B cell (primary cell): ENCODE data around the gene CCDC106. TPM values are rescaled to one million over a fixed set of nuclear protein-coding genes. Genes with fewer than 3 reads are reported as not detected.

Experiments
- ATAC-seq: fragments of 200-7000 bp; cut with Tn5 transposase; one replicate; pipeline ENCODE4 v1.10.0; 2021; ENCODE audit warnings: low read depth, mild to moderate bottlenecking, moderate number of reproducible peaks, moderate library complexity
- CTCF ChIA-PET: fragments of 350-600 bp; sonication (Branson Sonifier 250); formaldehyde crosslinking; loops from one replicate; lab custom pipeline; 2021; ENCODE audit warnings: antibody characterized with exemption, inconsistent platforms; lab: Charles Lee
- POLR2A ChIA-PET: fragments of 350-600 bp; sonication (Branson Sonifier 250); formaldehyde crosslinking; loops from one replicate; lab custom pipeline; 2021; ENCODE audit warnings: antibody characterized with exemption; lab: Charles Lee
- DNase-seq: peaks from one replicate; pipeline ENCODE4 v3.0.0; 2013
- H2AFZ ChIP-seq: 2 replicates; pipeline ENCODE4 v1.6.1; 2012; ENCODE audit warnings: mild to moderate bottlenecking, low read depth, low read length; ENCODE audit not compliant: insufficient read depth, poor library complexity, severe bottlenecking
- H3K27ac ChIP-seq, 2 donors: 1 replicate in 1 of 2; 2 replicates in 1 of 2; pipeline ENCODE4 v1.5.1; 2012 to 2013; ENCODE audit warnings: low read length in 2 of 2, mild to moderate bottlenecking in 2 of 2, moderate library complexity in 1 of 2
- H3K27me3 ChIP-seq, 4 experiments: fragments of 200-600 bp in 1 of 4; sonication (generic) in 1 of 4; replicated peaks in 1 of 4; 1 replicate in 2 of 4; 2 replicates in 2 of 4; pipeline versions ENCODE4 v1.6.1 to v1.7.0; 2013 to 2016; ENCODE audit warnings: low read length in 3 of 4, mild to moderate bottlenecking in 2 of 4, mixed read lengths in 1 of 4, moderate library complexity in 1 of 4; ENCODE audit not compliant: insufficient read depth in 4 of 4, control insufficient read depth in 3 of 4; ENCODE audit errors: control extremely low read depth in 1 of 4
- H3K36me3 ChIP-seq, 2 experiments: replicated peaks in 1 of 2; 1 replicate in 1 of 2; 2 replicates in 1 of 2; pipeline versions ENCODE4 v1.6.1 to v1.7.1; 2013; ENCODE audit warnings: low read length in 1 of 2; ENCODE audit not compliant: insufficient read depth in 2 of 2, control insufficient read depth in 1 of 2; ENCODE audit errors: control extremely low read depth in 1 of 2, extremely low read depth in 1 of 2
- H3K4me1 ChIP-seq, 2 donors: fragments of 200-600 bp in 1 of 2; sonication (generic) in 1 of 2; 1 replicate in 1 of 2; 2 replicates in 1 of 2; pipeline versions ENCODE4 v1.5.1 to v1.6.1; 2013 to 2017; ENCODE audit warnings: low read length in 2 of 2; ENCODE audit not compliant: control insufficient read depth in 2 of 2, insufficient read depth in 2 of 2
- H3K4me2 ChIP-seq: replicated peaks from 2 replicates; pipeline ENCODE3; 2012; ENCODE audit warnings: mild to moderate bottlenecking, low read depth, low read length; ENCODE audit not compliant: poor library complexity, severe bottlenecking
- H3K4me3 ChIP-seq, 5 experiments: fragments of 200-600 bp in 1 of 5; sonication (generic) in 1 of 5; 1 replicate in 3 of 5; 2 replicates in 2 of 5; pipeline versions ENCODE4 v1.5.1 to v1.7.0; 2011 to 2016; ENCODE audit warnings: low read length in 4 of 5, mild to moderate bottlenecking in 4 of 5, low read depth in 2 of 5, control low read depth in 1 of 5, moderate library complexity in 1 of 5; ENCODE audit not compliant: insufficient read depth in 1 of 5; ENCODE audit errors: control extremely low read depth in 1 of 5, extremely low read depth in 1 of 5
- H3K79me2 ChIP-seq: fragments of 200-600 bp; sonication (generic); one replicate; pipeline ENCODE4 v1.6.0; 2016; ENCODE audit warnings: low read length; ENCODE audit not compliant: control insufficient read depth, insufficient read depth
- H3K9ac ChIP-seq: fragments of 200-600 bp; sonication (generic); 2 replicates; pipeline ENCODE4 v1.6.1; 2017; ENCODE audit warnings: mild to moderate bottlenecking, low read length, moderate library complexity
- H3K9me3 ChIP-seq, 3 donors: one replicate each; pipeline versions ENCODE4 v1.6.1 to v1.7.1; 2013; ENCODE audit warnings: low read length in 2 of 3; ENCODE audit not compliant: control insufficient read depth in 2 of 3, insufficient read depth in 1 of 3; ENCODE audit errors: control extremely low read depth in 1 of 3
- H4K20me1 ChIP-seq: 2 replicates; pipeline ENCODE4 v1.6.0; 2012; ENCODE audit warnings: mild to moderate bottlenecking, low read length; ENCODE audit not compliant: insufficient read depth, control insufficient read depth, poor library complexity, severe bottlenecking
- H3K27ac Mint-ChIP-seq: one replicate; pipeline ENCODE4 v1.8.0; 2021; ENCODE audit warnings: mixed read lengths
- H3K27me3 Mint-ChIP-seq: one replicate; pipeline ENCODE4 v1.8.0; 2021; ENCODE audit warnings: mixed read lengths
- H3K4me1 Mint-ChIP-seq: one replicate; pipeline ENCODE4 v1.8.0; 2021; ENCODE audit warnings: mixed read lengths
- H3K4me3 Mint-ChIP-seq: one replicate; pipeline ENCODE4 v1.8.0; 2021; ENCODE audit warnings: mixed read lengths
- H3K9me3 Mint-ChIP-seq: one replicate; pipeline ENCODE4 v1.8.0; 2022; ENCODE audit warnings: mixed read lengths; ENCODE audit not compliant: insufficient read depth
- CTCF ChIP-seq: fragments of 200-600 bp; IDR thresholded peaks from one replicate; pipeline ENCODE4 v1.8.0; 2022; ENCODE audit warnings: antibody characterized with exemption, mild to moderate bottlenecking
- EZH2 ChIP-seq: IDR thresholded peaks from 2 replicates; pipeline ENCODE4 v1.6.1; 2012; ENCODE audit warnings: borderline replicate concordance, low read depth, mild to moderate bottlenecking, moderate library complexity, low read length; ENCODE audit not compliant: insufficient read depth, poor library complexity, severe bottlenecking
- WGBS: methylation state at CpG from one replicate; pipeline ENCODE4 v1.1.5; 2013; ENCODE audit warnings: missing lambda C conversion rate; ENCODE audit not compliant: insufficient coverage; 5-methylcytosine and 5-hydroxymethylcytosine counted together
- intact Hi-C: fragments of 100-400 bp; cut with micrococcal nuclease; formaldehyde crosslinking; loops from one replicate; pipeline ENCODE4 v1.10.0; 2022
- polyA plus RNA-seq: library from polyadenylated mRNA; depleted of rRNA; stranded (reverse); fragments of >200 nt; gene quantifications from 2 replicates; pipeline ENCODE4 v1.2.3, GENCODE V29; 2012
- total RNA-seq, 2 donors: library from RNA; stranded (reverse); fragments of 120-200 nt in 1 of 2; gene quantifications; 1 replicate in 1 of 2; 2 replicates in 1 of 2; pipeline versions ENCODE4 v1.2.3 to v1.2.4, GENCODE V29; 2013 to 2022

Gene CCDC106
- total and polyA plus RNA-seq, 2 donors (not counting 1 experiment from before 2014, with no cell fraction given), result 25.2 to 52.1 TPM

- CTCF ChIA-PET, result interaction anchor here (0.6 to 9.4 kb wide), 8 partner anchors 11 to 494 kb away, joined by 3 to 131 read pairs (median 6); partner anchors contain the start of genes CCDC106, U2AF2, ZNF524 and ZNF784
- intact Hi-C loops, result loop anchor here (1.0 to 10.0 kb wide), 4 partner anchors 8 to 679 kb away; partner anchors contain the start of genes PPP1R12C, PPP6R1, ZNF581 and ZSCAN5A
- H3K27ac Mint-ChIP-seq, result peak overlapping the region; percentile 98
- H3K4me3 ChIP-seq, result peak overlapping the region; percentile 74 to 100 (median 93)
- 7% methylated on average over 9 of the region's 9 CpGs for WGBS
- DNase-seq (peak; percentile 61), ATAC-seq (no peak)
- peak overlapping the region; percentile 100 for H3K9ac ChIP-seq
- H3K9me3 ChIP-seq, result peaks cover 0 to 7% (median 0%) of the 10 kb centered on the region in 3 donors
- peaks cover 20 to 65% of the 10 kb centered on the region in 2 donors for H3K4me1 ChIP-seq
- TF ChIP-seq EZH2 (no peak), CTCF (no peak)
- H3K79me2 ChIP-seq, result peaks cover 35% of the 10 kb centered on the region
- peaks cover 0 to 2% of the 10 kb centered on the region in 2 experiments for H3K36me3 ChIP-seq
- POLR2A ChIA-PET, result interaction anchor here (0.7 to 6.2 kb wide), 13 partner anchors 8 to 296 kb away, joined by 3 to 55 read pairs (median 4); partner anchors contain the start of genes CCDC106, FIZ1, ISOC2 and KMT5C
- H4K20me1 ChIP-seq, result no peaks in the 10 kb centered on the region
- peak overlapping the region; percentile 94 for H3K4me2 ChIP-seq
- peak overlapping the region; percentile 96 for H3K4me3 Mint-ChIP-seq
- no peaks in the 10 kb centered on the region for H3K9me3 Mint-ChIP-seq
- no peaks in the 10 kb centered on the region for H3K27me3 ChIP-seq
- H3K27ac ChIP-seq, result peak overlapping the region; percentile 98 to 100
- H3K27me3 Mint-ChIP-seq, result no peaks in the 10 kb centered on the region
- peak overlapping the region; percentile 56 for H2AFZ ChIP-seq
- H3K4me1 Mint-ChIP-seq, result peaks cover 61% of the 10 kb centered on the region
Measured at GRCh38 chr19:55635334-55635717, 12.7 kb upstream of the CCDC106 start.
